Caco-2 (cell line): ENCODE data around the gene IKZF4. TPM values are rescaled to one million over a fixed set of nuclear protein-coding genes. Genes with fewer than 3 reads are reported as not detected.

ENCODE experiments used
- BruUV-seq: library from RNA; stranded (reverse); fragments of 400-500 nt; replicated peaks from 2 replicates; lab custom pipeline; 2021; lab: Mats Ljungman, UMichigan
- CTCF ChIA-PET: fragments of 300-600 bp; sonication (Branson Sonifier 250); formaldehyde crosslinking; loops from one replicate; lab custom pipeline; 2022; ENCODE audit warnings: antibody characterized with exemption; lab: Charles Lee
- POLR2A ChIA-PET: fragments of 300-600 bp; sonication (Branson Sonifier 250); formaldehyde crosslinking; loops from one replicate; lab custom pipeline; 2022; ENCODE audit warnings: antibody characterized with exemption; lab: Charles Lee
- DNase-seq, 2 experiments: peaks; one replicate each; pipeline versions ENCODE4 v3.0.0 to v3.0.0-alpha.2; 2020 to 2022
- H3K27me3 ChIP-seq: replicated peaks from 2 replicates; pipeline ENCODE4 v1.6.0; 2011; ENCODE audit warnings: low read length; ENCODE audit not compliant: control insufficient read depth, insufficient read depth
- H3K36me3 ChIP-seq: 2 replicates; pipeline ENCODE4 v1.5.1; 2011; ENCODE audit warnings: low read length; ENCODE audit not compliant: control insufficient read depth, insufficient read depth
- H3K4me1 ChIP-seq: fragments of 250-450 bp; sonication (Bioruptor Pico); 2 replicates; pipeline ENCODE4 v1.5.1; 2020; ENCODE audit warnings: mild to moderate bottlenecking
- H3K4me3 ChIP-seq: 2 replicates; pipeline ENCODE4 v1.5.1; 2011; ENCODE audit warnings: low read depth, mild to moderate bottlenecking, control low read depth, low read length
- H3K9me3 ChIP-seq: fragments of 250-450 bp; sonication (Bioruptor Pico); 2 replicates; pipeline ENCODE4 v1.5.1; 2020; ENCODE audit warnings: mild to moderate bottlenecking, moderate library complexity
- H3K27ac Mint-ChIP-seq: one replicate; pipeline ENCODE4 v1.8.0; 2022; ENCODE audit warnings: mixed read lengths; ENCODE audit not compliant: unreplicated experiment
- H3K27me3 Mint-ChIP-seq: one replicate; pipeline ENCODE4 v1.8.0; 2022; ENCODE audit warnings: mixed read lengths; ENCODE audit not compliant: insufficient read depth, unreplicated experiment
- H3K36me3 Mint-ChIP-seq: one replicate; pipeline ENCODE4 v1.8.0; 2022; ENCODE audit warnings: mild to moderate bottlenecking, mixed read lengths; ENCODE audit not compliant: insufficient read depth, unreplicated experiment
- H3K4me1 Mint-ChIP-seq: one replicate; pipeline ENCODE4 v1.8.0; 2022; ENCODE audit warnings: low read depth, mixed read lengths; ENCODE audit not compliant: unreplicated experiment
- H3K4me3 Mint-ChIP-seq: one replicate; pipeline ENCODE4 v1.8.0; 2022; ENCODE audit warnings: mild to moderate bottlenecking, moderate library complexity, mixed read lengths; ENCODE audit not compliant: unreplicated experiment
- H3K9me3 Mint-ChIP-seq: one replicate; pipeline ENCODE4 v1.8.0; 2022; ENCODE audit warnings: mixed read lengths; ENCODE audit not compliant: unreplicated experiment
- CTCF ChIP-seq, 2 experiments: fragments of 200-600 bp in 1 of 2; IDR thresholded peaks; 1 replicate in 1 of 2; 2 replicates in 1 of 2; pipeline versions ENCODE4 v1.5.1 to v1.8.0; 2011 to 2022; ENCODE audit warnings: antibody characterized with exemption in 1 of 2, control low read depth in 1 of 2, inconsistent platforms in 1 of 2, low read depth in 1 of 2, low read length in 1 of 2, mild to moderate bottlenecking in 1 of 2, moderate library complexity in 1 of 2; ENCODE audit not compliant: insufficient read depth in 1 of 2, severe bottlenecking in 1 of 2, unreplicated experiment in 1 of 2
- intact Hi-C: fragments of 100-400 bp; cut with micrococcal nuclease; formaldehyde crosslinking; loops from one replicate; pipeline ENCODE4 v1.10.0; 2022; ENCODE audit not compliant: unreplicated experiment
- total RNA-seq: library from RNA; stranded (reverse); gene quantifications from 2 replicates; pipeline ENCODE4 v1.2.3, GENCODE V29; 2022

The IKZF4 gene
- total RNA-seq, 1 experiment from 2014 or later, result 15.7 TPM

- peak; percentile 93 to 96 for DNase-seq
- Mint-ChIP-seq H3K27me3 (no peaks in the 10 kb centered on the region), H3K36me3 (peaks cover 45% of the 10 kb centered on the region), H3K9me3 (no peaks in the 10 kb centered on the region), H3K4me1 (peaks cover 7% of the 10 kb centered on the region), H3K27ac (peak overlapping the region; percentile 92), H3K4me3 (peak overlapping the region; percentile 89)
- H3K36me3 ChIP-seq, result peaks cover 7% of the 10 kb centered on the region
- BruUV-seq, result TSS peak; percentile 87
- peak overlapping the region; percentile 74 for H3K4me3 ChIP-seq
- peak; percentile 69 to 84 for TF ChIP-seq CTCF (IDR thresholded peaks at IDR 0.05; ENCODE audit: insufficient read depth in 1 of 2, low read depth in 1 of 2, low read length in 1 of 2, severe bottlenecking in 1 of 2, unreplicated experiment in 1 of 2)
- CTCF ChIA-PET, result interaction anchor here (0.6 to 1.4 kb wide), 4 partner anchors 9 to 356 kb away, joined by 4 to 22 read pairs (median 8); partner anchors contain the start of genes PA2G4 and SUOX
- intact Hi-C loops, result loop anchor here (1.0 kb wide), 3 partner anchors 25 to 39 kb away; partner anchors contain the start of genes PA2G4 and ZC3H10
- H3K27me3 ChIP-seq, result no peaks in the 10 kb centered on the region
- no peaks in the 10 kb centered on the region for H3K9me3 ChIP-seq
- H3K4me1 ChIP-seq, result peaks cover 24% of the 10 kb centered on the region
- POLR2A ChIA-PET, result interaction anchor here (0.6 to 4.1 kb wide), 3 partner anchors 19 to 105 kb away, joined by 4 to 48 read pairs (median 14); partner anchors contain the start of genes PA2G4 and RAB5B
Observed at GRCh38 chr12:56078931-56079722, 58.3 kb downstream of the IKZF4 start.

- peak within 1 kb of the TSS; percentile 92 for H3K27ac Mint-ChIP-seq
- intact Hi-C loops, result loop anchor here (1.0 kb wide), 3 partner anchors 24 to 38 kb away; partner anchors contain the start of genes PA2G4 and ZC3H10
Observed at GRCh38 chr12:56079723-56080555, 59.1 kb downstream of the IKZF4 start, which contains the start of gene ERBB3. Gene ERBB3, plus strand, starts transcription at chr12:56080165. Its CDS starts 136 bp downstream, at chr12:56080301.

More at GRCh38 chr12:56079723-56080555, 59.1 kb downstream of the IKZF4 start, which contains the start of gene ERBB3:
- Mint-ChIP-seq H3K4me3 (peak within 1 kb of the TSS; percentile 89), H3K4me1 (peaks cover 10% of the 10 kb centered on the region), H3K36me3 (peaks cover 53% of the 10 kb centered on the region), H3K27me3 (no peaks in the 10 kb centered on the region), H3K9me3 (no peaks in the 10 kb centered on the region)
- no peaks in the 10 kb centered on the region for H3K9me3 ChIP-seq
- ChIA-PET CTCF (interaction anchor here (0.6 to 3.2 kb wide), 7 partner anchors 10 to 1746 kb away, joined by 3 to 22 read pairs (median 4); partner anchors contain the start of genes PA2G4 and SUOX), POLR2A (interaction anchor here (0.6 to 4.1 kb wide), 3 partner anchors 18 to 106 kb away, joined by 4 to 48 read pairs (median 14); partner anchors contain the start of genes PA2G4 and RAB5B)
- H3K36me3 ChIP-seq, result peaks cover 11% of the 10 kb centered on the region
- H3K27me3 ChIP-seq, result no peaks in the 10 kb centered on the region
- no TSS peak for BruUV-seq
- peak; percentile 92 for DNase-seq
- no peak for TF ChIP-seq CTCF (IDR thresholded peaks at IDR 0.05; ENCODE audit: insufficient read depth in 1 of 2, low read depth in 1 of 2, low read length in 1 of 2, severe bottlenecking in 1 of 2, unreplicated experiment in 1 of 2)
- H3K4me3 ChIP-seq, result peak within 1 kb of the TSS; percentile 74
- peaks cover 24% of the 10 kb centered on the region for H3K4me1 ChIP-seq
